Neural crest cell (in vitro differentiated cells): ENCODE results near the gene OR2F1. TPM values are rescaled to one million over a fixed set of nuclear protein-coding genes. Genes with fewer than 3 reads are reported as not detected.

ENCODE experiments used
- DNase-seq: peaks from one replicate; pipeline ENCODE4 v3.0.0; 2021; ENCODE audit warnings: low read depth, mixed read lengths, low spot score
- H3K27ac Mint-ChIP-seq: one replicate; pipeline ENCODE4 v1.8.0; 2021; ENCODE audit warnings: mild to moderate bottlenecking, mixed read lengths; ENCODE audit not compliant: unreplicated experiment
- H3K27me3 Mint-ChIP-seq: 2 replicates; pipeline ENCODE4 v1.8.0; 2021; ENCODE audit warnings: low read depth, mild to moderate bottlenecking, mixed read lengths
- H3K36me3 Mint-ChIP-seq: 2 replicates; pipeline ENCODE4 v1.8.0; 2021; ENCODE audit warnings: low read depth, mild to moderate bottlenecking, mixed read lengths
- H3K4me1 Mint-ChIP-seq: 2 replicates; pipeline ENCODE4 v1.8.0; 2021; ENCODE audit warnings: mixed read lengths
- H3K4me3 Mint-ChIP-seq: one replicate; pipeline ENCODE4 v1.8.0; 2021; ENCODE audit warnings: mild to moderate bottlenecking, mixed read lengths
- H3K9me3 Mint-ChIP-seq: 2 replicates; pipeline ENCODE4 v1.8.0; 2021; ENCODE audit warnings: mixed read lengths
- CTCF ChIP-seq: fragments of 200-600 bp; sonication (generic); conservative IDR thresholded peaks from 2 replicates; pipeline ENCODE4 v1.5.0; 2021; ENCODE audit warnings: antibody characterized with exemption, mild to moderate bottlenecking
- long read RNA-seq: library from polyadenylated mRNA; unstranded; transcript quantifications from one replicate; pipeline ENCODE4 v2.0.0, GENCODE V29; 2020
- total RNA-seq: library from RNA; stranded (reverse); gene quantifications from 2 replicates; pipeline ENCODE4 v1.2.1, GENCODE V29; 2021

The OR2F1 gene
- not detected in 2 replicates for total RNA-seq
- long read RNA-seq = 0 reads

- Mint-ChIP-seq H3K36me3 (no peaks in the 10 kb centered on the region), H3K27me3 (peaks cover 2% of the 10 kb centered on the region), H3K4me3 (no peak within 1 kb of the TSS), H3K9me3 (peaks cover 5% of the 10 kb centered on the region), H3K4me1 (peaks cover 10% of the 10 kb centered on the region), H3K27ac (no peak within 1 kb of the TSS)
- no peak for TF ChIP-seq CTCF
- no peak for DNase-seq
Observed at GRCh38 chr7:143954544-143954943, at the start of gene OR2F1. OR2F1 (plus strand) TSS chr7:143954844; CDS start chr7:143959971, 5,127 bp downstream.

GRCh38 chr7:143905509-143905908, 49.1 kb upstream of the OR2F1 start:
- no peaks in the 10 kb centered on the region for H3K9me3 Mint-ChIP-seq
- no peaks in the 10 kb centered on the region for H3K27me3 Mint-ChIP-seq
- TF ChIP-seq CTCF = no peak
- DNase-seq = no peak
- H3K4me3 Mint-ChIP-seq = no peak overlapping the region
- H3K36me3 Mint-ChIP-seq = no peaks in the 10 kb centered on the region
- no peak overlapping the region for H3K27ac Mint-ChIP-seq
- H3K4me1 Mint-ChIP-seq = peaks cover 19% of the 10 kb centered on the region

GRCh38 chr7:143906151-143906550, 48.5 kb upstream of the OR2F1 start:
- no peak overlapping the region for H3K27ac Mint-ChIP-seq
- H3K36me3 Mint-ChIP-seq = no peaks in the 10 kb centered on the region
- no peak for TF ChIP-seq CTCF
- H3K4me3 Mint-ChIP-seq = no peak overlapping the region
- no peaks in the 10 kb centered on the region for H3K27me3 Mint-ChIP-seq
- no peak for DNase-seq
- H3K4me1 Mint-ChIP-seq = peaks cover 13% of the 10 kb centered on the region
- H3K9me3 Mint-ChIP-seq = no peaks in the 10 kb centered on the region

GRCh38 chr7:143906895-143907294, 47.7 kb upstream of the OR2F1 start:
- Mint-ChIP-seq H3K9me3 (no peaks in the 10 kb centered on the region), H3K36me3 (no peaks in the 10 kb centered on the region), H3K27ac (no peak overlapping the region), H3K4me3 (no peak overlapping the region), H3K4me1 (peaks cover 9% of the 10 kb centered on the region), H3K27me3 (no peaks in the 10 kb centered on the region)
- no peak for TF ChIP-seq CTCF
- DNase-seq = no peak

- H3K36me3 Mint-ChIP-seq = no peaks in the 10 kb centered on the region
- H3K27me3 Mint-ChIP-seq = no peaks in the 10 kb centered on the region
- no peak for DNase-seq
- no peak overlapping the region for H3K27ac Mint-ChIP-seq
- TF ChIP-seq CTCF = no peak
- H3K9me3 Mint-ChIP-seq = no peaks in the 10 kb centered on the region
- H3K4me3 Mint-ChIP-seq = no peak overlapping the region
- H3K4me1 Mint-ChIP-seq = peaks cover 5% of the 10 kb centered on the region
Observed at GRCh38 chr7:143908120-143908519, 46.5 kb upstream of the OR2F1 start.

GRCh38 chr7:143909863-143910262, 44.8 kb upstream of the OR2F1 start:
- Mint-ChIP-seq H3K27ac (no peak overlapping the region), H3K27me3 (no peaks in the 10 kb centered on the region), H3K4me3 (no peak overlapping the region), H3K4me1 (peaks cover 5% of the 10 kb centered on the region), H3K36me3 (no peaks in the 10 kb centered on the region), H3K9me3 (no peaks in the 10 kb centered on the region)
- no peak for DNase-seq
- TF ChIP-seq CTCF = no peak
